IMR-90 (cell line): ENCODE measurements around the gene PLD4. TPM values are rescaled to one million over a fixed set of nuclear protein-coding genes. Genes with fewer than 3 reads are reported as not detected.

ENCODE experiments used
- ATAC-seq: fragments of 200-7000 bp; cut with Tn5 transposase; 2 replicates; pipeline ENCODE4 v1.9.1; 2020; ENCODE audit warnings: low read depth, mild to moderate bottlenecking, moderate library complexity
- BruUV-seq: library from RNA; stranded (reverse); fragments of 400-500 nt; replicated peaks from 2 replicates; lab custom pipeline; 2021; lab: Mats Ljungman, UMichigan
- CTCF ChIA-PET: fragments of 300-600 bp; formaldehyde crosslinking; extraction: SDS; loops from one replicate; lab custom pipeline; 2021; ENCODE audit warnings: antibody characterized with exemption; lab: Yijun Ruan, JAX
- POLR2A ChIA-PET: fragments of 300-600 bp; sonication (Branson Sonifier 250); formaldehyde crosslinking; loops from one replicate; lab custom pipeline; 2022; ENCODE audit warnings: antibody characterized with exemption; ENCODE audit not compliant: unreplicated experiment; lab: Charles Lee
- DNase-seq: peaks from one replicate; pipeline ENCODE4 v3.0.0; 2013
- H2AFZ ChIP-seq: replicated peaks from 2 replicates; pipeline ENCODE3; 2013; ENCODE audit warnings: low read length, mild to moderate bottlenecking; ENCODE audit not compliant: poor library complexity
- H2AK5ac ChIP-seq: 2 replicates; pipeline ENCODE4 v1.6.1; 2013; ENCODE audit warnings: low read depth, low read length, inconsistent platforms
- H2AK9ac ChIP-seq: replicated peaks from 2 replicates; pipeline ENCODE3; 2013; ENCODE audit warnings: mild to moderate bottlenecking, low read depth, low read length, moderate library complexity; ENCODE audit not compliant: poor library complexity
- H2BK120ac ChIP-seq: 2 replicates; pipeline ENCODE4 v1.6.1; 2013; ENCODE audit warnings: low read depth, low read length, inconsistent platforms
- H2BK15ac ChIP-seq: 3 replicates; pipeline ENCODE4 v1.6.1; 2013; ENCODE audit warnings: low read depth, low read length, inconsistent platforms
- H2BK20ac ChIP-seq: 2 replicates; pipeline ENCODE4 v1.6.1; 2013; ENCODE audit warnings: low read depth, mild to moderate bottlenecking, inconsistent platforms, low read length, moderate library complexity
- H2BK5ac ChIP-seq: 2 replicates; pipeline ENCODE4 v1.6.1; 2013; ENCODE audit warnings: mild to moderate bottlenecking, low read depth, low read length, inconsistent platforms; ENCODE audit not compliant: poor library complexity, severe bottlenecking
- H3K14ac ChIP-seq: replicated peaks from 2 replicates; pipeline ENCODE4 v1.6.1; 2013; ENCODE audit warnings: low read depth, low read length, inconsistent platforms
- H3K18ac ChIP-seq: 2 replicates; pipeline ENCODE4 v1.6.1; 2013; ENCODE audit warnings: low read depth, low read length, control low read depth
- H3K23ac ChIP-seq: 2 replicates; pipeline ENCODE4 v1.6.1; 2013; ENCODE audit warnings: low read depth, low read length, inconsistent platforms
- H3K27ac ChIP-seq: 2 replicates; pipeline ENCODE4 v1.5.1; 2013; ENCODE audit warnings: mild to moderate bottlenecking, control low read depth, low read length; ENCODE audit not compliant: insufficient read depth
- H3K27me3 ChIP-seq: 2 replicates; pipeline ENCODE4 v1.6.1; 2013; ENCODE audit warnings: low read length; ENCODE audit not compliant: control insufficient read depth, insufficient read depth
- H3K36me3 ChIP-seq: 2 replicates; pipeline ENCODE4 v1.6.1; 2013; ENCODE audit warnings: low read length, mixed read lengths; ENCODE audit not compliant: control insufficient read depth, insufficient read depth
- H3K4ac ChIP-seq: 2 replicates; pipeline ENCODE4 v1.6.1; 2013; ENCODE audit warnings: low read depth, low read length, inconsistent platforms
- H3K4me1 ChIP-seq: 2 replicates; pipeline ENCODE4 v1.6.1; 2013; ENCODE audit warnings: low read length, mixed read lengths; ENCODE audit not compliant: control insufficient read depth, insufficient read depth
- H3K4me2 ChIP-seq: 2 replicates; pipeline ENCODE4 v1.6.1; 2013; ENCODE audit warnings: low read depth, mild to moderate bottlenecking, control low read depth, low read length, moderate library complexity
- H3K4me3 ChIP-seq: 2 replicates; pipeline ENCODE4 v1.5.1; 2013; ENCODE audit warnings: low read depth, mild to moderate bottlenecking, control low read depth, low read length, moderate library complexity; ENCODE audit not compliant: insufficient read depth
- H3K56ac ChIP-seq: 2 replicates; pipeline ENCODE4 v1.6.1; 2013; ENCODE audit warnings: low read length, inconsistent platforms; ENCODE audit not compliant: insufficient read depth; ENCODE audit errors: extremely low read depth
- H3K79me1 ChIP-seq, 2 experiments: 2 replicates each; pipeline ENCODE4 v1.6.1; 2013; ENCODE audit warnings: low read length in 2 of 2, inconsistent platforms in 1 of 2, low read depth in 1 of 2
- H3K9ac ChIP-seq: 2 replicates; pipeline ENCODE4 v1.6.1; 2013; ENCODE audit warnings: low read depth, low read length, control low read depth
- H3K9me1 ChIP-seq: 2 replicates; pipeline ENCODE4 v1.6.1; 2013; ENCODE audit warnings: low read length, inconsistent platforms; ENCODE audit not compliant: insufficient read depth
- H3K9me3 ChIP-seq: 2 replicates; pipeline ENCODE4 v1.6.1; 2013; ENCODE audit warnings: low read length; ENCODE audit not compliant: control insufficient read depth, insufficient read depth
- H4K20me1 ChIP-seq: 2 replicates; pipeline ENCODE4 v1.6.1; 2013; ENCODE audit warnings: low read length, inconsistent platforms; ENCODE audit not compliant: insufficient read depth
- H4K5ac ChIP-seq: 2 replicates; pipeline ENCODE4 v1.6.1; 2013; ENCODE audit warnings: mild to moderate bottlenecking, low read depth, low read length, control low read depth
- H4K8ac ChIP-seq, 2 experiments: 2 replicates each; pipeline ENCODE4 v1.6.1; 2013; ENCODE audit warnings: low read depth in 2 of 2, low read length in 2 of 2, control low read depth in 1 of 2, inconsistent platforms in 1 of 2
- H4K91ac ChIP-seq: 2 replicates; pipeline ENCODE4 v1.6.1; 2013; ENCODE audit warnings: low read depth, low read length, inconsistent platforms; ENCODE audit not compliant: insufficient read depth
- CHD1 ChIP-seq: IDR thresholded peaks from 2 replicates; pipeline ENCODE4 v1.6.1; 2012; ENCODE audit warnings: low read depth, low read length, improper control_type of control experiment
- MAFK ChIP-seq: IDR thresholded peaks from 2 replicates; pipeline ENCODE4 v1.6.1; 2012; ENCODE audit warnings: low read depth, low read length, improper control_type of control experiment
- SMC3 ChIP-seq: fragments of 150-350 bp; IDR thresholded peaks from 2 replicates; pipeline ENCODE4 v1.6.1; 2016; ENCODE audit warnings: low read depth, mild to moderate bottlenecking, antibody characterized with exemption, low read length, moderate library complexity
- whole genome bisulfite sequencing, 2 experiments: methylation state at CpG; one replicate each; pipeline versions ENCODE4 v1.1.5 to v1.1.7; 2013; ENCODE audit warnings: missing lambda C conversion rate in 2 of 2; ENCODE audit not compliant: insufficient read length in 1 of 2; ENCODE audit errors: extremely low coverage in 2 of 2; 5-methylcytosine and 5-hydroxymethylcytosine counted together
- dilution Hi-C: fragments of 300-500 bp; cut with HindIII; formaldehyde crosslinking; loops from one replicate; pipeline ENCODE4 v1.14.3; 2018; ENCODE audit warnings: low sequenced_read_pairs; ENCODE audit not compliant: unreplicated experiment
- in situ Hi-C: fragments of 300-500 bp; cut with MboI; formaldehyde crosslinking; loops from 3 replicates; pipeline ENCODE4 v1.14.3; 2019; ENCODE audit warnings: low sequenced_read_pairs, inconsistent platforms, mixed read lengths
- intact Hi-C: fragments of 100-400 bp; cut with micrococcal nuclease; formaldehyde crosslinking; loops from 2 replicates; pipeline ENCODE4 v1.10.0; 2022
- polyA plus RNA-seq, 3 experiments: library from polyadenylated mRNA; depleted of rRNA; stranded (reverse); fragments of >200 nt; gene quantifications; 2 replicates each; pipeline ENCODE4 v1.2.3, GENCODE V29; 2012; ENCODE audit warnings: low replicate concordance in 1 of 3
- total RNA-seq: library from RNA; depleted of rRNA; stranded (reverse); fragments of >200 nt; gene quantifications from 2 replicates; pipeline ENCODE4 v1.2.3, GENCODE V29; 2012
- TF ChIP-seq, protein P1 (sequence below): conservative IDR thresholded peaks from 2 replicates; pipeline ENCODE4 v1.5.1; 2012; ENCODE audit warnings: mild to moderate bottlenecking, low read depth, low read length, improper control_type of control experiment

Gene PLD4
- total and polyA plus RNA-seq, 2 of the 4 experiments (the other 2 are of a cell fraction), result 0.05 TPM; not detected in 1

DNA sequence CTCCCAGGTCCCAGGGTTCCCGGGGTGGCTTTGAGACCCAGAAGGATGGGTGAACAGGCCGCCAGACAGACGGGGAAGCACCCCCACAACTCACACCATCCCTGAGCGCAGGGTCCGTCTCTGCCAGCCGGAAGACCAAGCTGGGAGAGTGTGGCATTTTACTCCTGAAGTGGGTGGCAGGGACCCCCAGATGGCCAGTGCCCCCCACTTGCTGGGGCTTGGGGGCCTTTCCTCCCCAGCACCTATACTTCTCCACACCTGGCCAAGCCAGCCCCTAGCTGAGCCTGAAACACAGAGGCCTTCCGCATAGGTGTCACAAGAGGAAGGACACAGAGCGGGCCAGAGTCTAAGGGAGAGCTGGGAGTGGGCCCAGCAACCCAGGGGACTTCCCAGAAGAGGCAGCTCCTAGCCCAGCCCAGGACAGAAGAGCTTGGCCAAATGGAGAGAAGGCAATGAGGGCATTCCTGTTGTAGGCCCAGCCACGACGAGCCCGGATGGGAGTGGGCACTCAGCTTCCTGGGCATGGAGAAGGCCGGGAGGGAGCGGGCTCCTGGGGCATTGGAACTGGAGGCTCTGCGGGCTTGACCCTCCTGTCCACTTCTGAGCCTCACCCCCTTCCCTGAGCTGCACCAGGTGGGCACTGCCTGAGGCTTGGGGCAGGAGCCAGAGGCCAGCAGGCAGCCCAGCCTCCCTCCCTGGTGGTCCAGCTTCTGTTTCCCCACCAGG is 50.1 kb downstream of the PLD4 start (continued):
- TF ChIP-seq CHD1 (no peak), SMC3 (no peak), MAFK (no peak)

DNA sequence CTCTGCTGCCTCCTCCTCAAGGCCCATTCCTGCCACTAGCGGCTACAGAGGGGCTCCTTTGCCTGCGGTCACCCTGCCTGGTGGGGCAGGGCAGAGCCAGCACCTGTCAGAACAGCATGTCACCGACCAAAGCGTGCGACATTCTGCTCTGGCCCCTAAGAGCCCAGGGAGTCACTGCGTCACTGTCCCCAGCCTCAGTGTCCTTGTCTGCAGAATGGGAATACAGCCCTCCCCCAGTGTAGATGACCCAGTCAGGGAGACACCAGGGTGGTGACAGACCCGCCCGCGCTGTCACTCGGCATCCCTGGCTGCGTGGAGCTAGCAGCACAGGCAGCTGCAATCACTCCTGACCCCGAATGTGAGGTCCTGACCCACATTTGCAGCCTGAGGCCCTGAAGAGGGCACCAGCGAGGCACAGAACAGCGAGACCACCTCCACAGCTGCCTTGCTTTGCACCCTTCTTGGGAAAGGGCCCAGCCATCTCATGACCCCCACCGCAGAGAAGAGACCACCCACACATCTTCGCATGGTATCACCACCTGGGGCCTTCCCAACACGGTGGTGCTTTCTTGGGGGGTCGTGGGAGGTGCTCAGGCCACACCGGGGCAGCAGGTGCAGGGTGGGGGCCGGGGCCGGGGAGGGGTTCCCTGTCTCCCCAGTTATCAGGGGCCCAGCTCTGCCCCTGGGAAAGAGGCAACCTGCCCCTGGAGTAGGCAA is 51.0 kb downstream of the PLD4 start:
- Histone ChIP-seq H3K4me1 (peaks cover 35% of the 10 kb centered on the region), H3K56ac (no peak overlapping the region), H3K18ac (no peak overlapping the region), H2AFZ (peak overlapping the region; percentile 70), H3K79me1 (peaks cover 0 to 7% of the 10 kb centered on the region in 2 experiments; a peak in 1 of 4 replicates), H2BK5ac (no peak overlapping the region), H3K4ac (peak overlapping the region; percentile 15), H3K36me3 (no peaks in the 10 kb centered on the region), H4K91ac (no peak overlapping the region), H3K4me2 (no peak overlapping the region), H4K5ac (no peak overlapping the region), H3K9me1 (peaks cover 14% of the 10 kb centered on the region), H3K9ac (no peak overlapping the region), H2BK120ac (peak overlapping the region; percentile 16; the same call in 1 of the 2 replicates), H2AK5ac (peak overlapping the region; percentile 68; the same call in 1 of the 2 replicates), H3K27me3 (no peaks in the 10 kb centered on the region), H4K8ac (no peak overlapping the region), H3K14ac (no peak overlapping the region), H2BK15ac (peak overlapping the region; percentile 23; the same call in 1 of the 3 replicates), H3K4me3 (no peak overlapping the region), H3K23ac (no peak overlapping the region), H2BK20ac (no peak overlapping the region), H2AK9ac (peak overlapping the region; percentile 17), H4K20me1 (0 out of 2 replicates have a peak, but pooled peaks cover 3% of the 10 kb centered on the region), H3K9me3 (no peaks in the 10 kb centered on the region), H3K27ac (no peak overlapping the region)
- POLR2A ChIA-PET, result interaction anchor here (0.6 kb wide), 1 partner anchor 54 kb away, joined by 11 read pairs; no protein-coding TSS in a partner anchor
- CTCF ChIA-PET, result interaction anchor here (0.9 to 4.1 kb wide), 2 partner anchors 37 to 70 kb away, joined by 3 to 21 read pairs; no protein-coding TSS in a partner anchor
- intact Hi-C loops (loop anchor here (1.0 to 2.0 kb wide), 3 partner anchors 45 to 111 kb away; partner anchors contain the start of gene CDCA4), dilution Hi-C loops (no loop called here), in situ Hi-C loops (no loop called here)
- WGBS, 2 experiments, result 65% methylated on average over 9 of the region's 21 CpGs; no CpG with 5 or more reads in 1 of the 2 experiments
- TF ChIP-seq SMC3, result no peak
- TF ChIP-seq, protein P1, sequence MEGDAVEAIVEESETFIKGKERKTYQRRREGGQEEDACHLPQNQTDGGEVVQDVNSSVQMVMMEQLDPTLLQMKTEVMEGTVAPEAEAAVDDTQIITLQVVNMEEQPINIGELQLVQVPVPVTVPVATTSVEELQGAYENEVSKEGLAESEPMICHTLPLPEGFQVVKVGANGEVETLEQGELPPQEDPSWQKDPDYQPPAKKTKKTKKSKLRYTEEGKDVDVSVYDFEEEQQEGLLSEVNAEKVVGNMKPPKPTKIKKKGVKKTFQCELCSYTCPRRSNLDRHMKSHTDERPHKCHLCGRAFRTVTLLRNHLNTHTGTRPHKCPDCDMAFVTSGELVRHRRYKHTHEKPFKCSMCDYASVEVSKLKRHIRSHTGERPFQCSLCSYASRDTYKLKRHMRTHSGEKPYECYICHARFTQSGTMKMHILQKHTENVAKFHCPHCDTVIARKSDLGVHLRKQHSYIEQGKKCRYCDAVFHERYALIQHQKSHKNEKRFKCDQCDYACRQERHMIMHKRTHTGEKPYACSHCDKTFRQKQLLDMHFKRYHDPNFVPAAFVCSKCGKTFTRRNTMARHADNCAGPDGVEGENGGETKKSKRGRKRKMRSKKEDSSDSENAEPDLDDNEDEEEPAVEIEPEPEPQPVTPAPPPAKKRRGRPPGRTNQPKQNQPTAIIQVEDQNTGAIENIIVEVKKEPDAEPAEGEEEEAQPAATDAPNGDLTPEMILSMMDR, result 0 out of 2 replicates have a peak, but pooled peaks have one; percentile 8
- ATAC-seq (no peak), DNase-seq (no peak)
- BruUV-seq, result no TSS peak
